GM13976 (cell line): Measurements from ENCODE around the gene CRIP1.
A peak's percentile ranks its signal among the peaks of the same experiment; 100 is the strongest.

Source experiments
- DNase-seq: peaks from one replicate; pipeline ENCODE4 v3.0.0; 2012; ENCODE audit warnings: low spot score
- in situ Hi-C: fragments of 300-500 bp; cut with MboI; formaldehyde crosslinking; loops from one replicate; pipeline ENCODE4 v1.12.0; 2022; ENCODE audit warnings: low sequenced_read_pairs, mixed read lengths, inconsistent platforms; ENCODE audit not compliant: unreplicated experiment
- TF ChIP-seq, protein P1 (sequence below): IDR thresholded peaks from 2 replicates; pipeline ENCODE4 v1.5.1; 2012; ENCODE audit warnings: borderline replicate concordance, mild to moderate bottlenecking; ENCODE audit not compliant: insufficient read depth; ENCODE audit errors: extremely low read depth, missing control alignments, control extremely low read depth

CRIP1 gene

DNA sequence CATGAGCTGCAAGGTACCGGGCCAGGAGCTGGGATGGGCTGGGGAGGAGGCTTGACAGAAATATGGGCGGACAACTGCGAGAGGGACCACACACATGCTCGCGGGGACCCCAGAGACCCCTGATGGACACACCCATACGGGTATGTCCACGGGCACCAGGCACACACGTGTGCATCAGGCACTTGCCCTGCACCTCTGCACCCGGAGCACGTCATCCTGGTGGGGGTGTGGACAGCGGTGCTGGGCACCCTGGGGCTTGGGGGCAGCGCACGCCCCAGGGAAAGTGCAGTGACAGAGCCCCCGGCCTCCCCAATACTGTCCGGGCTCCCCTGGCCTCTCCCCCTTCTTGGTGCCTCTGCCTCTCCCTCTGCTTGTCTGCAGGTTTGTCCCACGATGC is 1.7 kb upstream of the CRIP1 start:
- no peak for DNase-seq
- in situ Hi-C loops: loop anchor here (10.0 kb wide), 1 partner anchor 110 kb away; no protein-coding TSS in a partner anchor
- TF ChIP-seq, protein P1, sequence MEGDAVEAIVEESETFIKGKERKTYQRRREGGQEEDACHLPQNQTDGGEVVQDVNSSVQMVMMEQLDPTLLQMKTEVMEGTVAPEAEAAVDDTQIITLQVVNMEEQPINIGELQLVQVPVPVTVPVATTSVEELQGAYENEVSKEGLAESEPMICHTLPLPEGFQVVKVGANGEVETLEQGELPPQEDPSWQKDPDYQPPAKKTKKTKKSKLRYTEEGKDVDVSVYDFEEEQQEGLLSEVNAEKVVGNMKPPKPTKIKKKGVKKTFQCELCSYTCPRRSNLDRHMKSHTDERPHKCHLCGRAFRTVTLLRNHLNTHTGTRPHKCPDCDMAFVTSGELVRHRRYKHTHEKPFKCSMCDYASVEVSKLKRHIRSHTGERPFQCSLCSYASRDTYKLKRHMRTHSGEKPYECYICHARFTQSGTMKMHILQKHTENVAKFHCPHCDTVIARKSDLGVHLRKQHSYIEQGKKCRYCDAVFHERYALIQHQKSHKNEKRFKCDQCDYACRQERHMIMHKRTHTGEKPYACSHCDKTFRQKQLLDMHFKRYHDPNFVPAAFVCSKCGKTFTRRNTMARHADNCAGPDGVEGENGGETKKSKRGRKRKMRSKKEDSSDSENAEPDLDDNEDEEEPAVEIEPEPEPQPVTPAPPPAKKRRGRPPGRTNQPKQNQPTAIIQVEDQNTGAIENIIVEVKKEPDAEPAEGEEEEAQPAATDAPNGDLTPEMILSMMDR: no peak

DNA sequence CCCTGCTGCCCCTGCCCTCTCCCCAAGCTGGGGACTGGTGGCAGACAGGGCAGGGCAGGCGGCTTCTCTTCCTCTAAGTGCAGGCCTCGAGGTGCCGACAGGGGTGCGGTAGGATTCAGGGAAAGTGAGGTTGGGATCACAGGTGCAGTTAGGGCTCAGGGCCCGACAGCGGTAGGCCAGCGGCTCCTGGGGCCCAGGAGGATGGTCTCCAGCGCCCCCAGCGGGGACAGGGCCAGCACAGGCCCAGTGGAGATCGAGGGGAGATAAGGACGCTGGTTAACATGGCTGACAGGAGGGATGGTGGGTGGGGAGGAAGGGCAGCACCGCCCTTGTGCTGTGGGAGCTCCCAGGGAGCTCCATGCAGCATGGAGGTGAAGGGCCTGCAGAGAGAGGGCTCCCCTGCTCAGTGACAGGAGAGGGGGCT is 935 bp upstream of the CRIP1 start:
- DNase-seq: peak; percentile 71
- in situ Hi-C loops: loop anchor here (10.0 kb wide), 1 partner anchor 111 kb away; no protein-coding TSS in a partner anchor

GRCh38 chr14:105486974-105487448 is 325 bp downstream of the CRIP1 start:
- no peak for DNase-seq
- TF ChIP-seq, protein P1: no peak
- in situ Hi-C loops: loop anchor here (10.0 kb wide), 1 partner anchor 112 kb away; no protein-coding TSS in a partner anchor

More for the DNA sequence above, 935 bp upstream of the CRIP1 start:
- TF ChIP-seq, protein P1: peak; percentile 31

GRCh38 chr14:105487449-105487985 is 831 bp downstream of the CRIP1 start:
- in situ Hi-C loops: loop anchor here (10.0 kb wide), 1 partner anchor 113 kb away; no protein-coding TSS in a partner anchor

DNA sequence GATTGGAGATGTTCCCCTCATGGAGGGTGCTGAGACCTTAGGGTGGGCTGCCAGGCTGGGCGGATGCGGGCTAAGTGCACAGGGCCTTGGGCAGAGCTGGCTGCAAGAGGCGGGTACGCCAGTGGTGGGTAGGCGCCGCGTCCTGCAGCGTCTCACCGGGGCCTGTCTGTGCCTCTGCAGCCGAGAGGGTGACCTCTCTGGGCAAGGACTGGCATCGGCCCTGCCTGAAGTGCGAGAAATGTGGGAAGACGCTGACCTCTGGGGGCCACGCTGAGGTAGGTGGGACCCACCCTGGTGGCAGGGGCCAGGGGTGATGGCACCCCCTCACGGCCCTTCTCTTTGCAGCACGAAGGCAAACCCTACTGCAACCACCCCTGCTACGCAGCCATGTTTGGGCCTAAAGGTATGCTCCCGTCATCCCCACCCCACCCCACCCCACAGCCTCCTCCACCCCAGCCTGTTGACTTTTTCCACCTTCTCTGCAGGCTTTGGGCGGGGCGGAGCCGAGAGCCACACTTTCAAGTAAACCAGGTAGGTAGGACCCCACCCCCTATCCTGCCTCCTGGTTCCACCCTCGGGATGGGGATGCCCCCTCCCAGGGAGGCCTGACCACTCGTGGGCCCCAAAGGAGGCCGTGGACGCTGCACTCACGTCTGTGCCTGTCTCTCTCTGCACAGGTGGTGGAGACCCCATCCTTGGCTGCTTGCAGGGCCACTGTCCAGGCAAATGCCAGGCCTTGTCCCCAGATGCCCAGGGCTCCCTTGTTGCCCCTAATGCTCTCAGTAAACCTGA is 1.5 kb downstream of the CRIP1 start:
- in situ Hi-C loops: loop anchor here (10.0 kb wide), 1 partner anchor 113 kb away; no protein-coding TSS in a partner anchor
- DNase-seq: no peak
- TF ChIP-seq, protein P1: no peak

More at GRCh38 chr14:105487449-105487985, 831 bp downstream of the CRIP1 start:
- TF ChIP-seq, protein P1: no peak
- DNase-seq: no peak

DNA sequence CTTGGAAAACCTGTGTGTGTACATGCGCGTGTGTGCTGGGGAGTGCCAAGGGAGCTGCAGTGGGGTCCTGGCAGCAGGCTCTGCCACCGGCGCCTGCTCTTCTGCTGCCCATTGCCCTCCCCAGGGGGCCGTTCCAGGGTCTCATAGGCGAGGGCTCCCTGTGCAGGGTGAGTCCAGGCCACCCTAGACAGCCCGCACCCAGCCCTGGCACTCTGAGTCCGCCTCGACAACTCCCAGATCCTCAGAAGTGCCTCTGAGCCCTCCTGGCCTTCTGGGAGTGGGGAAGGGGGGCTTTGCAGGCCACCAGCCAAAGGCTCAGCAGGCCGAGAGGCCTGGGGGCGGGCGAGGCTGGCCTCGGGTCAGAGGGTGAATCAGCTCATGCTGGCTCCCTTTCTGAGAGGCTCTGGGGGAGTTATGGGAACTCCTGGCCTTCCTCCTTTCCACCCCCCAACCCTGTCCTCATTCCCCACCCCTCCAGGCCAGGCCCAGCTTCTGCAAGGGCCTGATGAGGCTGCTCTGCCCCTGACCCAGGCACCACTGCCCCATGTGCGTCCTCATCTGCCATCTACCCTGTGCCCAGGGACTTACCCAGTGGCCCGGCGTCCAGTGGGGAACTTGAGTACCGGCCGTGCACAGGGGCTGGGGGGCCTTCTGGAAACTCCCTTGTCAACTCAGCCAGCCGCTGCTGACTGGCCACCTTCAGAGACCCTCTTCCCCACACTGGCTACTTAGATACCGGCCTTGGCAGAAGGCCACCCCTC is 2.3 kb downstream of the CRIP1 start:
- in situ Hi-C loops: loop anchor here (10.0 kb wide), 1 partner anchor 114 kb away; no protein-coding TSS in a partner anchor
- TF ChIP-seq, protein P1: no peak
- DNase-seq: no peak
